RWPE2 (cell line): ENCODE data around the gene MEG3.
A peak's percentile ranks its signal among the peaks of the same experiment; 100 is the strongest.

Experiments
- ATAC-seq: fragments of 200-7000 bp; cut with Tn5 transposase; 3 replicates; pipeline ENCODE4 v1.9.1; 2021; ENCODE audit warnings: low read depth
- DNase-seq: peaks from one replicate; pipeline ENCODE4 v3.0.0-alpha.2; 2020; ENCODE audit warnings: low spot score
- H3K27ac ChIP-seq: fragments of 450-650 bp; 2 replicates; pipeline ENCODE4 v1.5.1; 2017; ENCODE audit warnings: mild to moderate bottlenecking; ENCODE audit not compliant: poor library complexity, severe bottlenecking
- H3K27me3 ChIP-seq: fragments of 250-450 bp; sonication (Bioruptor Pico); 2 replicates; pipeline ENCODE4 v1.5.1; 2021; ENCODE audit warnings: mild to moderate bottlenecking, moderate library complexity; ENCODE audit not compliant: insufficient read depth, poor library complexity, severe bottlenecking
- H3K36me3 ChIP-seq: fragments of 250-450 bp; sonication (Bioruptor Pico); 2 replicates; pipeline ENCODE4 v1.5.1; 2020; ENCODE audit warnings: low read depth, mild to moderate bottlenecking, moderate library complexity
- H3K4me1 ChIP-seq: fragments of 250-450 bp; sonication (Bioruptor Pico); 2 replicates; pipeline ENCODE4 v1.5.1; 2021; ENCODE audit warnings: mild to moderate bottlenecking, moderate library complexity; ENCODE audit not compliant: insufficient read depth, poor library complexity, severe bottlenecking
- H3K4me3 ChIP-seq: fragments of 250-450 bp; sonication (Bioruptor Pico); 2 replicates; pipeline ENCODE4 v1.5.1; 2021; ENCODE audit warnings: mild to moderate bottlenecking, moderate library complexity; ENCODE audit not compliant: severe bottlenecking
- H3K9me3 ChIP-seq: fragments of 250-450 bp; sonication (Bioruptor Pico); 2 replicates; pipeline ENCODE4 v1.5.1; 2021; ENCODE audit warnings: mild to moderate bottlenecking, moderate library complexity; ENCODE audit not compliant: severe bottlenecking
- TF ChIP-seq, protein P1 (sequence below): fragments of 450-650 bp; IDR thresholded peaks from one replicate; pipeline ENCODE4 v1.5.1; 2017; ENCODE audit warnings: mild to moderate bottlenecking, moderate library complexity; ENCODE audit not compliant: poor library complexity, severe bottlenecking

MEG3 gene

DNA sequence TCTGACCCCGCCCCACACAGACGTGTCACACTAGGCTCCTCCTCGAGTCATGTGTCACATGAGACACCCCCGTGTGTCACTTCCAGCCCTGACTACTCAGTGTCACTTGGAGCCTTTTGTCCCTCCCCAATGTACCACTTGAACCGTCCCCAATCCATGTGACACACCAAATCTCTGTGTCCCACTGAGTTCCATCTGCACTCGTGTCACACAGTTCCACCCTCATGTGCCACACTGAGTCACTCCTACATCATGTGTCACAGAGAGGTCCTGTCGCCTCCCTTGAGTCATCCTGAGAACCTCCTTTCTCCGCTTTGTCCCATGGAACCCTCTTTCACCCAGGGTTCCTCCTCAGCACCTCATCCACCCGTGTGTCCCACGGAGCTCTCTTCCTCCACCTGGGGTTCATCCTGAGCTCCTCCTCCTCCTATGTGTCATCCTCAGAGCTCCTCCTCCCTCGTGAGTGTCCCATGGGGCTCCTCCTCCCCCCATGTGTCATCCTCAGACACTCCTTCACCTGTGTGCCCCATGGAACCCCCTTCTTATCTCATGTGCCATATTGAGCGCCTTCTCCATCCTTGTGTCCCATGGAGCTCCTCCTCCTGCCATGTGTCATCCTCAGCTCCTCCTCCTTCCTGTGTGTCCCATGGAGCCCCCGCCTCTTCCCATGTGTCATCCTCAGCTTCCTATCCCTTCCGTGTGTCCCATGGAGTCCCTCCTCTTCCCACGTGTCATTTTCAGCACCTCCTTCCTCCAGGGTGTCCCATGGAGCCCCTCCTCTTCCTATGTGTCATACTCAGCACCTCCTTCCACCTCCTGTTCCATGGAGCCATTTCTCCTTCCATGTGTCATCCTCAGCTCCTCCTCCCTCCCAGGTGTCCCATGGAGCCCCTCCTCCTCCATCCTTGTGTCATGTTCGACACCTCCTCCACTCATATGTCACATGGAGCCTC, 45.6 kb downstream of the MEG3 start:
- TF ChIP-seq, protein P1, sequence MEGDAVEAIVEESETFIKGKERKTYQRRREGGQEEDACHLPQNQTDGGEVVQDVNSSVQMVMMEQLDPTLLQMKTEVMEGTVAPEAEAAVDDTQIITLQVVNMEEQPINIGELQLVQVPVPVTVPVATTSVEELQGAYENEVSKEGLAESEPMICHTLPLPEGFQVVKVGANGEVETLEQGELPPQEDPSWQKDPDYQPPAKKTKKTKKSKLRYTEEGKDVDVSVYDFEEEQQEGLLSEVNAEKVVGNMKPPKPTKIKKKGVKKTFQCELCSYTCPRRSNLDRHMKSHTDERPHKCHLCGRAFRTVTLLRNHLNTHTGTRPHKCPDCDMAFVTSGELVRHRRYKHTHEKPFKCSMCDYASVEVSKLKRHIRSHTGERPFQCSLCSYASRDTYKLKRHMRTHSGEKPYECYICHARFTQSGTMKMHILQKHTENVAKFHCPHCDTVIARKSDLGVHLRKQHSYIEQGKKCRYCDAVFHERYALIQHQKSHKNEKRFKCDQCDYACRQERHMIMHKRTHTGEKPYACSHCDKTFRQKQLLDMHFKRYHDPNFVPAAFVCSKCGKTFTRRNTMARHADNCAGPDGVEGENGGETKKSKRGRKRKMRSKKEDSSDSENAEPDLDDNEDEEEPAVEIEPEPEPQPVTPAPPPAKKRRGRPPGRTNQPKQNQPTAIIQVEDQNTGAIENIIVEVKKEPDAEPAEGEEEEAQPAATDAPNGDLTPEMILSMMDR, result no peak
- H3K4me3 ChIP-seq, result no peak overlapping the region
- peak; percentile 68 for DNase-seq
- H3K4me1 ChIP-seq, result no peaks in the 10 kb centered on the region
- peak; percentile 70 for ATAC-seq
- no peaks in the 10 kb centered on the region for H3K36me3 ChIP-seq
- no peak overlapping the region for H3K27ac ChIP-seq
- H3K9me3 ChIP-seq, result no peaks in the 10 kb centered on the region
- H3K27me3 ChIP-seq, result no peaks in the 10 kb centered on the region

DNA sequence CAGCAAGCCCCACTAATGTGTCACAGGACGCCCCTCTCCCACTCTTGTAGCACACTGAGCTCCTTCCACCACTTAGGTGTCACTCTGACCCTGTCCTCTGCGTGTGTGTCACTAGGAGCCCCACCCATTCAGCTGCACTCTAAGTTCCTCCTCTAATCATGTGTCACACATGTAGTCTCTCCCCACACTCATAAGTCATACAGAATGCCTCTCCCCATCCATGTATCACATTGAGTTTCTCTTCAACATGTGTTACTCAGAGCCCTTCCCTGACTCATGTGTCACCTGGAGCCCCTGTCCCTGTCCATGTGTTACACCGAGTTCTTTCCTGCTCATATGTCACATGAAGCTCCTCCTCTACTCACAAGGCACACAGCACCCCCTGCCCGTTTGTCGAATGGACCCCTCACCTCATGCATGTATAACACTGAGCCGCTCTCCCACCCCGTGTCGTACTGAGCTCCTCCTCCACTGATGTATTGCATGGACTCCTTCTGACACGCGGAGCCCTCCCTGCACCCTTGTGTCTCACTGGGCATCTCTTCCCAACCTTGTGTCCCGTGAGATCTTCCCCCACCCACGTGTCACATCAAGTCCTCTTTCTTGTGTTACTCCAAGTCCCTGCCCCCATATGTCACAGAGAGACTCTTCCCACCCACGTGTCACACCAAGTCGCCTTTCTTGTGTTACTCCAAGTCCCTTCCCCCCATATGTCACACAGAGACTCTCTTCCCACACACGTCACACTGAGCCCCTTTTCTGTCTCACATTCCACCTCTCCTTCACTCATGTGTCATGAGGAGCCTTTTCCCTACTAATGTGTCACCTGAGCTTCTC, 46.6 kb downstream of the MEG3 start:
- no peaks in the 10 kb centered on the region for H3K4me1 ChIP-seq
- TF ChIP-seq, protein P1, result no peak
- ATAC-seq, result no peak
- H3K36me3 ChIP-seq, result no peaks in the 10 kb centered on the region
- H3K4me3 ChIP-seq, result no peak overlapping the region
- no peaks in the 10 kb centered on the region for H3K9me3 ChIP-seq
- no peaks in the 10 kb centered on the region for H3K27me3 ChIP-seq
- DNase-seq, result peak; percentile 59
- H3K27ac ChIP-seq, result no peak overlapping the region

DNA sequence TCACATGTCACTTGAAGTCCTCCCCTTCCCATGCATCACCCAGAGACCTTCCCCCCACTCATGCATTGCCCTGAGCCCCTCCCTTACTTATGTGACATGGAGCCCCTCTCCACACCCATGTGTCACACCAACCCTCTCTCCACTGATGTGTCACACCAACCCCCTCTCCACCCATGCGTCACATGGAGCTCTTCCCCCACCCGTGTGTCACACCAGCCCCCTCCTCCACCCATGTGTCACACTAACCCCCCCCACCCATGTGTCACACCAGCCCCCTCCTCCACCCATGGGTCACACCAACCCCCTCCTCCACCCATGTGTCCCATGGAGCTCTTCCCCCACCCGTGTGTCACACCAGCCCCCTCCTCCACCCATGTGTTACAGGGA, 47.2 kb downstream of the MEG3 start:
- TF ChIP-seq, protein P1, result no peak
- Histone ChIP-seq H3K4me1 (no peaks in the 10 kb centered on the region), H3K4me3 (no peak overlapping the region), H3K27me3 (no peaks in the 10 kb centered on the region), H3K9me3 (no peaks in the 10 kb centered on the region), H3K27ac (no peak overlapping the region), H3K36me3 (no peaks in the 10 kb centered on the region)
- ATAC-seq, result no peak
- peak; percentile 49 for DNase-seq

DNA sequence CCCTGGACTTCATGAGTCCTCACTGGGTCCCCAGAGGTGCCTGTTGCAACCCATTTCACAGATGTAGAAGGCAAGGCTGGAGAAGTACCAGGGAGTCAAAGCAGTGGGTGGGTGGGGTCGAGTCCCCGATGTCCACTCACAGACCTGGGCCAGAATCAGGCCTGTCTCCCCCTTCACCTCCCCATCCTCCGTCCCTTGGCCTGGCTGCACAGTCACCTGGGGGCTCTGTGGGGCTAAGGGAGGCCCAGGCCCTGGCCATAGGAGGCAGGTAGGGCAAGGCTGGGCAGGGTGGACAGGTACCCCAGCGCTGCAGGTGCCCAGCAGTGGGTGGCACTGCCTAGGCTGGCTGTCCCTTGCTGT, 48.1 kb downstream of the MEG3 start:
- H3K36me3 ChIP-seq, result no peaks in the 10 kb centered on the region
- no peak for ATAC-seq
- H3K9me3 ChIP-seq, result no peaks in the 10 kb centered on the region
- no peaks in the 10 kb centered on the region for H3K27me3 ChIP-seq
- H3K27ac ChIP-seq, result no peak overlapping the region
- DNase-seq, result no peak
- H3K4me3 ChIP-seq, result no peak overlapping the region
- H3K4me1 ChIP-seq, result no peaks in the 10 kb centered on the region
- TF ChIP-seq, protein P1, result no peak
